ENCODE results near the gene NRARP.

The NRARP gene, protein sequence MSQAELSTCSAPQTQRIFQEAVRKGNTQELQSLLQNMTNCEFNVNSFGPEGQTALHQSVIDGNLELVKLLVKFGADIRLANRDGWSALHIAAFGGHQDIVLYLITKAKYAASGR

GRCh38 chr9:137302118-137302448, at the start of gene NRARP:
NRARP (minus strand) TSS chr9:137302271; CDS start chr9:137301928, 343 bp downstream.
- Histone ChIP-seq H3K36me3 (ENCODE audit: control insufficient read depth in 2 of 2, insufficient read depth in 1 of 2, low read length in 2 of 2) (no peaks in the 10 kb centered on the region), H3K4me1 (ENCODE audit: control insufficient read depth, insufficient read depth, low read length) (peaks cover 15% of the 10 kb centered on the region), H3K9me3 (ENCODE audit: control insufficient read depth, insufficient read depth, low read depth, low read length) (no peaks in the 10 kb centered on the region), H3K27ac (ENCODE audit: extremely low read depth, low read depth, low read length) (peak within 1 kb of the TSS; percentile 91), H3K4me3 (ENCODE audit: low read depth, low read length) (peak within 1 kb of the TSS; percentile 73)
- ChIA-PET POLR2A (interaction anchor here (0.6 to 3.3 kb wide), 34 partner anchors 9 to 306 kb away, joined by 3 to 40 read pairs (median 4); partner anchors contain the start of genes ENTPD8, EXD3, MRPL41 and NOXA1), CTCF (interaction anchor here (0.6 to 3.5 kb wide), 12 partner anchors 9 to 142 kb away, joined by 3 to 15 read pairs (median 5); no protein-coding TSS in a partner anchor)
- TF ChIP-seq PRDM1 (tag by site-specific recombination; IDR thresholded peaks at IDR 0.05) (no peak), ZBTB48 (tag by site-specific recombination; IDR thresholded peaks at IDR 0.05) (no peak), EGR2 (tag by site-specific recombination; IDR thresholded peaks at IDR 0.05; ENCODE audit: low read depth) (no peak), ZNF169 (tag by site-specific recombination; IDR thresholded peaks at IDR 0.05) (no peak), SP3 (tag by site-specific recombination; IDR thresholded peaks at IDR 0.05) (0 out of 2 replicates have a peak, but pooled peaks have one; percentile 11), ZNF629 (tag by site-specific recombination; IDR thresholded peaks at IDR 0.05) (no peak), RBAK (tag by site-specific recombination; IDR thresholded peaks at IDR 0.05) (no peak), ZNF175 (tag by site-specific recombination; IDR thresholded peaks at IDR 0.05) (no peak), ZFHX2 (tag by site-specific recombination; conservative IDR thresholded peaks at IDR 0.05) (peak; percentile 50), ZSCAN5A (tag by site-specific recombination; IDR thresholded peaks at IDR 0.05) (no peak), YY2 (tag by site-specific recombination; IDR thresholded peaks at IDR 0.05) (no peak), KLF10 (tag by site-specific recombination; IDR thresholded peaks at IDR 0.05) (peak; percentile 75; the same call in 1 of the 2 replicates), ZNF837 (tag by site-specific recombination; IDR thresholded peaks at IDR 0.05) (no peak), ZXDB (tag by site-specific recombination; IDR thresholded peaks at IDR 0.05) (no peak), OSR2 (tag by site-specific recombination; IDR thresholded peaks at IDR 0.05) (no peak), ZNF280D (tag by site-specific recombination; IDR thresholded peaks at IDR 0.05) (no peak)

DNA sequence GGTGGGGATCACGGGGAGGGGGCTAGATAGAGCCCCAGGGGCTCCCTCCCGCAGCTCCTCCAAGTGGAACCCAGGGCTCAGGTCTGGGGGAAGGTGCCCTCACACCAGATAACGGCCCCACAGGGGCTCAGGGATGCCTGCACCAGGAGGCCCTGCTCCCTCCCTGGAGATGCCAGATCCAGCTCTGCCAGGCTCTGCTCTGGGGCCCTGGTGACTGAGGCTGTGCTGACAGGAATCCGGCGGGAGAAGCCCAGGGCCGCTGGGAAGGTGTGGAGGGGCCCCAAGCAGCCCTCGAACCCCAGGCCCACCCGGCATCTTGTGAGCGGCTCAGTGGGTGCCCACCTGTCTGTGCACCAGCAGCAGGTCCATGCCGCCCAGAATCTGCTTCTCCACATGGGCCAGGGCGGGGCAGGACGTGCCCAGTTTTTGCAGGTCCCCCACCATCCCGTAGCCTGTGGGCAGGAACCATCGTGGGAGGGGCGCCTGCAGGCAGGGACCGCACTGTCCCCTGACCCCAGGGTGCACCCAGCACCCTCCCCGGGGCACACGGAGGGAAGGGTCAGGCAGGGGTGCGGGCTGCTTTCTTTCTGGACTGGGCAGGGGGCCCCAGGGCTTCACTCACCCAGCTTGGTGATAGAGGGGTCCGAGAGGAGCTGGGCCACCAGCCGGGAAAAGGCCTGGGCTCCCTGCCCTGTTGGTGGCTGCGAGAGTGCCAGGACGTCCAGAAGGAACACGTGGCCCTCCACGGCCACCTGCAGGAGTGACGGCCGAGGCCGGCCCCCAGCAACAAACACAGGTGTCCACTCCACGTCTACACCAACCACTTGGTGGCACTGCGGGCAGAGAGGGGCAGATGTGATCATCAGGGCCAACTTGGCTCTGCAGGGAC, 48.9 kb upstream of the NRARP start:
- ChIA-PET CTCF (no interaction called here), POLR2A (no interaction called here)
- Histone ChIP-seq H3K4me1 (ENCODE audit: control insufficient read depth, insufficient read depth, low read length) (no peaks in the 10 kb centered on the region), H3K4me3 (ENCODE audit: low read depth, low read length) (no peak overlapping the region), H3K27ac (ENCODE audit: extremely low read depth, low read depth, low read length) (no peak overlapping the region), H3K9me3 (ENCODE audit: control insufficient read depth, insufficient read depth, low read depth, low read length) (no peaks in the 10 kb centered on the region), H3K36me3 (ENCODE audit: control insufficient read depth in 2 of 2, insufficient read depth in 1 of 2, low read length in 2 of 2) (no peaks in the 10 kb centered on the region)
- TF ChIP-seq ZNF350 (tag by site-specific recombination; IDR thresholded peaks at IDR 0.05) (no peak), ZNF354C (tag by site-specific recombination; IDR thresholded peaks at IDR 0.05; ENCODE audit: borderline replicate concordance, low read depth) (no peak), ZXDB (tag by site-specific recombination; IDR thresholded peaks at IDR 0.05) (no peak), ZNF324 (tag by site-specific recombination; IDR thresholded peaks at IDR 0.05) (no peak), ZNF777 (tag by site-specific recombination; IDR thresholded peaks at IDR 0.05; ENCODE audit: borderline replicate concordance) (no peak), ZNF555 (tag by site-specific recombination; conservative IDR thresholded peaks at IDR 0.05) (no peak), ZFP3 (tag by site-specific recombination; IDR thresholded peaks at IDR 0.05; ENCODE audit: low read depth) (no peak)
- TF ChIP-seq, protein P1, sequence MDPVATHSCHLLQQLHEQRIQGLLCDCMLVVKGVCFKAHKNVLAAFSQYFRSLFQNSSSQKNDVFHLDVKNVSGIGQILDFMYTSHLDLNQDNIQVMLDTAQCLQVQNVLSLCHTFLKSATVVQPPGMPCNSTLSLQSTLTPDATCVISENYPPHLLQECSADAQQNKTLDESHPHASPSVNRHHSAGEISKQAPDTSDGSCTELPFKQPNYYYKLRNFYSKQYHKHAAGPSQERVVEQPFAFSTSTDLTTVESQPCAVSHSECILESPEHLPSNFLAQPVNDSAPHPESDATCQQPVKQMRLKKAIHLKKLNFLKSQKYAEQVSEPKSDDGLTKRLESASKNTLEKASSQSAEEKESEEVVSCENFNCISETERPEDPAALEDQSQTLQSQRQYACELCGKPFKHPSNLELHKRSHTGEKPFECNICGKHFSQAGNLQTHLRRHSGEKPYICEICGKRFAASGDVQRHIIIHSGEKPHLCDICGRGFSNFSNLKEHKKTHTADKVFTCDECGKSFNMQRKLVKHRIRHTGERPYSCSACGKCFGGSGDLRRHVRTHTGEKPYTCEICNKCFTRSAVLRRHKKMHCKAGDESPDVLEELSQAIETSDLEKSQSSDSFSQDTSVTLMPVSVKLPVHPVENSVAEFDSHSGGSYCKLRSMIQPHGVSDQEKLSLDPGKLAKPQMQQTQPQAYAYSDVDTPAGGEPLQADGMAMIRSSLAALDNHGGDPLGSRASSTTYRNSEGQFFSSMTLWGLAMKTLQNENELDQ (tag by site-specific recombination; IDR thresholded peaks at IDR 0.05; ENCODE audit: low read depth): no peak
